H1 (cell line): Measurements from ENCODE around the gene TMEM163. TPM values are rescaled to one million over a fixed set of nuclear protein-coding genes. Genes with fewer than 3 reads are reported as not detected.

Source experiments
- CTCF ChIA-PET: fragments of 300-600 bp; sonication (Branson Sonifier 250); formaldehyde crosslinking; loops from one replicate; lab custom pipeline; 2021; ENCODE audit not compliant: partially characterized antibody; lab: Charles Lee
- POLR2A ChIA-PET: fragments of 300-600 bp; sonication (Branson Sonifier 250); formaldehyde crosslinking; loops from one replicate; lab custom pipeline; 2021; ENCODE audit warnings: inconsistent platforms; ENCODE audit not compliant: partially characterized antibody; lab: Charles Lee
- DNase-seq, 2 experiments: peaks; one replicate each; pipeline versions ENCODE4 v3.0.0 to v3.0.0-alpha.2; 2010 to 2022; ENCODE audit warnings: low spot score in 2 of 2, low read depth in 1 of 2, mixed read lengths in 1 of 2
- FAIRE-seq: peaks from 2 replicates; lab custom pipeline; 2011; peaks lifted over from hg19 to GRCh38; lab: Jason Lieb, UNC
- H2AFZ ChIP-seq: 2 replicates; pipeline ENCODE4 v1.8.1; 2012; ENCODE audit warnings: low read length, inconsistent platforms
- H2AK5ac ChIP-seq: 2 replicates; pipeline ENCODE4 v1.6.1; 2013; ENCODE audit warnings: low read depth, low read length
- H2BK120ac ChIP-seq: replicated peaks from 2 replicates; pipeline ENCODE3; 2013; ENCODE audit warnings: low read depth, low read length, inconsistent platforms
- H2BK12ac ChIP-seq: 2 replicates; pipeline ENCODE4 v1.6.1; 2013; ENCODE audit warnings: low read depth, low read length
- H2BK15ac ChIP-seq: 2 replicates; pipeline ENCODE4 v1.6.1; 2013; ENCODE audit warnings: low read length
- H2BK20ac ChIP-seq: 2 replicates; pipeline ENCODE4 v1.6.1; 2013; ENCODE audit warnings: low read length
- H2BK5ac ChIP-seq: 2 replicates; pipeline ENCODE4 v1.6.1; 2013; ENCODE audit warnings: low read depth, low read length
- H3K14ac ChIP-seq: 2 replicates; pipeline ENCODE4 v1.6.1; 2013; ENCODE audit warnings: inconsistent platforms; ENCODE audit not compliant: insufficient read length
- H3K18ac ChIP-seq: 2 replicates; pipeline ENCODE4 v1.6.1; 2013; ENCODE audit warnings: low read length; ENCODE audit errors: extremely low read depth
- H3K23ac ChIP-seq: 2 replicates; pipeline ENCODE4 v1.6.1; 2013; ENCODE audit warnings: inconsistent platforms; ENCODE audit not compliant: insufficient read length
- H3K23me2 ChIP-seq: 2 replicates; pipeline ENCODE4 v1.6.1; 2013; ENCODE audit warnings: low read depth, low read length
- H3K27ac ChIP-seq: 2 replicates; pipeline ENCODE4 v1.6.1; 2011; ENCODE audit warnings: low read depth, low read length, inconsistent platforms
- H3K27me3 ChIP-seq, 4 experiments: replicated peaks in 1 of 4; 1 replicate in 1 of 4; 2 replicates in 3 of 4; pipeline versions ENCODE4 v1.6.1 to v1.8.1; 2011 to 2013; ENCODE audit warnings: low read length in 3 of 4, mild to moderate bottlenecking in 3 of 4, inconsistent platforms in 2 of 4, mixed read lengths in 2 of 4, moderate library complexity in 1 of 4; ENCODE audit not compliant: control insufficient read depth in 3 of 4, insufficient read depth in 3 of 4; ENCODE audit errors: extremely low read depth in 1 of 4
- H3K36me3 ChIP-seq, 4 experiments: 2 replicates each; pipeline versions ENCODE4 v1.6.1 to v1.8.1; 2011 to 2013; ENCODE audit warnings: mild to moderate bottlenecking in 4 of 4, low read length in 3 of 4, moderate library complexity in 2 of 4, control low read depth in 1 of 4, inconsistent platforms in 1 of 4; ENCODE audit not compliant: insufficient read depth in 4 of 4, control insufficient read depth in 2 of 4
- H3K4ac ChIP-seq: replicated peaks from 2 replicates; pipeline ENCODE3; 2013; ENCODE audit warnings: low read length, low read depth, mixed read lengths, inconsistent platforms; ENCODE audit not compliant: insufficient read length
- H3K4me1 ChIP-seq, 4 experiments: replicated peaks in 1 of 4; 1 replicate in 1 of 4; 2 replicates in 3 of 4; pipeline versions ENCODE4 v1.6.1 to v1.8.1; 2011 to 2013; ENCODE audit warnings: low read length in 3 of 4, inconsistent platforms in 2 of 4, mixed read lengths in 1 of 4; ENCODE audit not compliant: insufficient read depth in 4 of 4, control insufficient read depth in 3 of 4
- H3K4me2 ChIP-seq, 2 experiments: 2 replicates each; pipeline versions ENCODE4 v1.6.1 to v1.8.1; 2011 to 2013; ENCODE audit warnings: low read depth in 2 of 2, low read length in 2 of 2, control low read depth in 1 of 2, inconsistent platforms in 1 of 2, mild to moderate bottlenecking in 1 of 2; ENCODE audit not compliant: insufficient read depth in 1 of 2
- H3K4me3 ChIP-seq, 4 experiments: fragments of 200-600, 300-600 bp in 1 of 4; sonication (generic), shearing (Covaris generic), sonication (Bioruptor Twin) in 1 of 4; 2 replicates each; pipeline versions ENCODE4 v1.5.1 to v1.8.1; 2011 to 2016; ENCODE audit warnings: low read length in 4 of 4, low read depth in 3 of 4, control low read depth in 2 of 4, inconsistent platforms in 2 of 4, mild to moderate bottlenecking in 2 of 4, mixed read lengths in 1 of 4, moderate library complexity in 1 of 4; ENCODE audit not compliant: insufficient read depth in 2 of 4; ENCODE audit errors: extremely low read depth in 1 of 4
- H3K56ac ChIP-seq: replicated peaks from 2 replicates; pipeline ENCODE3; 2013; ENCODE audit warnings: low read depth, mild to moderate bottlenecking, mixed read lengths, low read length, inconsistent platforms; ENCODE audit not compliant: insufficient read length
- H3K79me1 ChIP-seq: 2 replicates; pipeline ENCODE4 v1.6.1; 2013; ENCODE audit warnings: low read depth, low read length, control low read depth
- H3K79me2 ChIP-seq, 2 experiments: 2 replicates each; pipeline versions ENCODE4 v1.6.1 to v1.8.1; 2012 to 2013; ENCODE audit warnings: low read length in 2 of 2, mild to moderate bottlenecking in 2 of 2, inconsistent platforms in 1 of 2; ENCODE audit not compliant: insufficient read depth in 2 of 2, control insufficient read depth in 1 of 2
- H3K9ac ChIP-seq, 4 experiments: replicated peaks in 1 of 4; 1 replicate in 1 of 4; 2 replicates in 3 of 4; pipeline versions ENCODE4 v1.6.1 to v1.8.1; 2011 to 2013; ENCODE audit warnings: low read depth in 3 of 4, low read length in 3 of 4, control low read depth in 2 of 4, mild to moderate bottlenecking in 2 of 4, moderate library complexity in 2 of 4, inconsistent platforms in 1 of 4; ENCODE audit errors: extremely low read depth in 1 of 4
- H3K9me3 ChIP-seq, 2 experiments: 2 replicates each; pipeline versions ENCODE4 v1.6.1 to v1.8.1; 2012 to 2013; ENCODE audit warnings: mild to moderate bottlenecking in 2 of 2, moderate library complexity in 2 of 2, control low read depth in 1 of 2, inconsistent platforms in 1 of 2, low read depth in 1 of 2, low read length in 1 of 2, mixed read lengths in 1 of 2; ENCODE audit not compliant: insufficient read depth in 2 of 2
- H4K20me1 ChIP-seq, 2 experiments: replicated peaks in 1 of 2; 2 replicates each; pipeline versions ENCODE3 to v1.8.1; 2011 to 2013; ENCODE audit warnings: inconsistent platforms in 2 of 2, low read length in 2 of 2, mild to moderate bottlenecking in 1 of 2; ENCODE audit not compliant: insufficient read depth in 2 of 2, control insufficient read depth in 1 of 2
- H4K5ac ChIP-seq: 2 replicates; pipeline ENCODE4 v1.6.1; 2013; ENCODE audit warnings: low read length, low read depth, mixed read lengths, inconsistent platforms; ENCODE audit not compliant: insufficient read length
- H4K8ac ChIP-seq: 2 replicates; pipeline ENCODE4 v1.8.0; 2013; ENCODE audit warnings: mild to moderate bottlenecking, moderate library complexity, low read length, inconsistent platforms; ENCODE audit not compliant: insufficient read depth; ENCODE audit errors: extremely low read depth
- H4K91ac ChIP-seq: replicated peaks from 2 replicates; pipeline ENCODE3; 2013; ENCODE audit warnings: low read length, mixed read lengths, inconsistent platforms; ENCODE audit not compliant: insufficient read length
- ATF2 ChIP-seq: IDR thresholded peaks from 2 replicates; pipeline ENCODE4 v1.6.1; 2012; ENCODE audit warnings: low read length, inconsistent platforms
- BRCA1 ChIP-seq: IDR thresholded peaks from 2 replicates; pipeline ENCODE4 v1.6.1; 2012; ENCODE audit warnings: low read depth, low read length, improper control_type of control experiment
- CTBP2 ChIP-seq: IDR thresholded peaks from 2 replicates; pipeline ENCODE4 v1.7.0; 2011; ENCODE audit warnings: borderline replicate concordance, mild to moderate bottlenecking, moderate library complexity, mixed read lengths, low read length; ENCODE audit not compliant: insufficient read depth, insufficient read length
- SIN3A ChIP-seq, 2 experiments: IDR thresholded peaks in 1 of 2; conservative IDR thresholded peaks in 1 of 2; 2 replicates each; pipeline ENCODE4 v1.6.1; 2011 to 2012; ENCODE audit warnings: low read length in 2 of 2, improper control_type of control experiment in 1 of 2, low read depth in 1 of 2, mild to moderate bottlenecking in 1 of 2
- WGBS, 2 experiments: shearing (Covaris generic) in 1 of 2; methylation state at CpG; one replicate each; pipeline versions ENCODE4 v1.1.6 to v1.1.7; 2013 to 2015; ENCODE audit warnings: low lambda C conversion rate in 2 of 2, mixed read lengths in 2 of 2, inconsistent platforms in 1 of 2, low coverage in 1 of 2, missing lambda C conversion rate in 1 of 2; ENCODE audit not compliant: insufficient replicate concordance in 2 of 2, insufficient coverage in 1 of 2, insufficient read length in 1 of 2; ENCODE audit errors: extremely low coverage in 1 of 2, missing lambda C conversion rate in 1 of 2; 5-methylcytosine and 5-hydroxymethylcytosine counted together
- polyA plus RNA-seq, 7 experiments: library from polyadenylated mRNA; depleted of rRNA in 3 of 7; stranded (reverse) in 5 of 7; unstranded in 2 of 7; fragments of >200 nt in 5 of 7; fragments of 200-250 nt in 2 of 7; gene quantifications; 1 replicate in 5 of 7; 2 replicates in 1 of 7; 4 replicates in 1 of 7; pipeline versions ENCODE4 v1.2.1 to v1.2.3, GENCODE V29; 2011 to 2013; ENCODE audit warnings: missing spikeins in 2 of 7, mixed read lengths in 2 of 7
- total RNA-seq: library from RNA; stranded (reverse); fragmentation: NEBNext Ultra II Directional; extraction: Animal tissue kit (Norgen Biotek cat#: 25700); gene quantifications from 2 replicates; pipeline ENCODE4 v1.2.1, GENCODE V29; 2021

Gene TMEM163
- total and polyA plus RNA-seq, 2 of the 8 experiments (the other 6 are each of a cell fraction or from before 2014, with no cell fraction given) = 2.8 to 3.2 TPM

DNA sequence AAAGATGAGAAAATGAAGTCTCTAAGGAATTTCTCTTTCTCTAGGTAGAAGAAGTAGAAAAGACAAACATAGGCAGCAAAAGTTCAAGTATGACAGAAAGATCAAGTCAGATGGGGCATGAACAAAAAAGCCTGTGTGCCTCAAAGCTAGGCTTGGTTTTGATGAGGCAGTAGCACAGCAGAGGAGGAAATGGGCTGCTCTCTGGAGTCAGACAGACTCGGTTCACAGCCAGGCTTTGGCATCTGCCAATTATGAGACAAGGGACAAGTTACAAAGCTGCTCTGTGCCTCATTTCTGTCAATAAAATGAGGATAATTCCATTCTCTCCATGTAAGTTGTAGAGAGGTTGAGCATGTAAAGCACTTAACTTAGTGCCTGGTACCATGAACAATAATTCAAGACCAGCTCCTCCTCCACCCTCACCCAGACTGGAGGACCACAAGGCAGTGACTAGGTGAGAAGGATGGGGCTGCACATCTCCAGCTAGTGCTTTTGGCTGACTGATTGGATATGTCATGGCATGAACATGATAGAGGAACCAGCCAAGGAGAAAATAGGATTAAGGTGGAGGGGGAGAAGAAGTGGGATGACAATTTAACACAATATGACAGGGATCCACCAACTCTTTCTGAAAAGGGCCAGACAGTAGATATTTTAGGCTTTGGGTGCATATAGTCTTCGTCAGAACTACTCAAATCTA is 84.6 kb downstream of the TMEM163 start:
- Histone ChIP-seq H3K18ac (no peak overlapping the region), H3K4me1 (no peaks in the 10 kb centered on the region), H2AFZ (no peak overlapping the region), H2BK12ac (no peak overlapping the region), H2BK120ac (no peak overlapping the region), H3K79me1 (no peaks in the 10 kb centered on the region), H3K79me2 (no peaks in the 10 kb centered on the region), H3K4me2 (no peak overlapping the region), H4K91ac (no peak overlapping the region), H3K9me3 (no peaks in the 10 kb centered on the region), H3K9ac (no peak overlapping the region), H3K4me3 (no peak overlapping the region), H3K23me2 (no peaks in the 10 kb centered on the region), H3K4ac (no peak overlapping the region), H2AK5ac (no peak overlapping the region), H3K23ac (no peak overlapping the region), H3K27me3 (no peaks in the 10 kb centered on the region), H2BK20ac (no peak overlapping the region), H3K27ac (no peak overlapping the region), H4K8ac (no peak overlapping the region), H3K56ac (no peak overlapping the region), H4K5ac (no peak overlapping the region), H3K36me3 (no peaks in the 10 kb centered on the region), H2BK15ac (no peak overlapping the region), H4K20me1 (no peaks in the 10 kb centered on the region), H2BK5ac (no peak overlapping the region), H3K14ac (no peak overlapping the region)
- 77% methylated on average over 2 of the region's 2 CpGs; no CpG with 5 or more reads in 1 of the 2 experiments for WGBS, 2 experiments
- DNase-seq (no peak), FAIRE-seq (no peak)
- ChIA-PET POLR2A (no interaction called here), CTCF (interaction anchor here (0.6 kb wide), 1 partner anchor 122 kb away, joined by 3 read pairs; no protein-coding TSS in a partner anchor)
- TF ChIP-seq BRCA1 = no peak
- TF ChIP-seq SIN3A (conservative IDR thresholded peaks at IDR 0.05 in 1 of 2, IDR thresholded peaks at IDR 0.05 in 1 of 2; ENCODE audit: low read depth in 1 of 2, low read length in 2 of 2) = no peak
- TF ChIP-seq ATF2 = no peak
- no peak for TF ChIP-seq CTBP2
